Esophagus squamous epithelium (tissue), 5 donors: ENCODE measurements around the gene RESP18. TPM values are rescaled to one million over a fixed set of nuclear protein-coding genes. Genes with fewer than 3 reads are reported as not detected.

Experiments used
- DNase-seq: peaks from one replicate; lab custom pipeline; 2025; lab: John Stamatoyannopoulos, UW
- H3K27ac ChIP-seq, 4 donors: fragments of 200-600 bp; sonication (generic); one replicate each; pipeline ENCODE4 v1.5.1; 2016 to 2019; ENCODE audit warnings: mild to moderate bottlenecking in 1 of 4
- H3K27me3 ChIP-seq, 4 donors: fragments of 200-600 bp; sonication (generic); 1 replicate in 3 of 4; 2 replicates in 1 of 4; pipeline versions ENCODE4 v1.5.1 to v1.6.0; 2017 to 2021; ENCODE audit warnings: antibody characterized with exemption in 1 of 4
- H3K36me3 ChIP-seq, 3 donors: fragments of 200-600 bp; sonication (generic); one replicate each; pipeline ENCODE4 v1.5.1; 2016 to 2019
- H3K4me1 ChIP-seq, 3 donors: fragments of 200-600 bp; sonication (generic); one replicate each; pipeline ENCODE4 v1.5.1; 2017 to 2019
- H3K4me3 ChIP-seq, 4 donors: fragments of 200-600 bp; sonication (generic); 1 replicate in 3 of 4; 2 replicates in 1 of 4; pipeline ENCODE4 v1.5.1; 2016 to 2019; ENCODE audit warnings: mild to moderate bottlenecking in 2 of 4, moderate library complexity in 1 of 4
- H3K9me3 ChIP-seq, 3 donors: fragments of 200-600 bp; sonication (generic); one replicate each; pipeline ENCODE4 v1.5.1; 2016 to 2019
- POLR2A ChIP-seq, 4 donors: fragments of 450-650 bp; IDR thresholded peaks; one replicate each; pipeline ENCODE4 v1.6.1; 2017; ENCODE audit warnings: antibody characterized with exemption in 4 of 4, mild to moderate bottlenecking in 4 of 4, moderate library complexity in 3 of 4
- WGBS, 2 donors: methylation state at CpG; one replicate each; pipeline ENCODE4 v1.1.5; 2018; 5-methylcytosine and 5-hydroxymethylcytosine counted together
- intact Hi-C: fragments of 100-400 bp; cut with DNase I; formaldehyde crosslinking; loops from one replicate; pipeline ENCODE4 v1.15.0; 2022
- total RNA-seq, 4 donors: library from RNA; depleted of rRNA; stranded (reverse); fragments of >200 nt; gene quantifications; one replicate each; pipeline ENCODE4 v1.1.0, GENCODE V29; 2016
- TF ChIP-seq, protein P1 (sequence below), 6 experiments: fragments of 450-650 bp in 4 of 6; fragments of 200-600 bp in 2 of 6; sonication (generic) in 2 of 6; IDR thresholded peaks; one replicate each; pipeline ENCODE4 v1.5.1; 2016 to 2019; ENCODE audit warnings: antibody characterized with exemption in 6 of 6, mild to moderate bottlenecking in 4 of 6, moderate library complexity in 4 of 6
- donor health status: DM: yes; HTN: yes; CAD: no.

Gene RESP18
- total RNA-seq, 4 donors from 2014 or later, result not detected

DNA sequence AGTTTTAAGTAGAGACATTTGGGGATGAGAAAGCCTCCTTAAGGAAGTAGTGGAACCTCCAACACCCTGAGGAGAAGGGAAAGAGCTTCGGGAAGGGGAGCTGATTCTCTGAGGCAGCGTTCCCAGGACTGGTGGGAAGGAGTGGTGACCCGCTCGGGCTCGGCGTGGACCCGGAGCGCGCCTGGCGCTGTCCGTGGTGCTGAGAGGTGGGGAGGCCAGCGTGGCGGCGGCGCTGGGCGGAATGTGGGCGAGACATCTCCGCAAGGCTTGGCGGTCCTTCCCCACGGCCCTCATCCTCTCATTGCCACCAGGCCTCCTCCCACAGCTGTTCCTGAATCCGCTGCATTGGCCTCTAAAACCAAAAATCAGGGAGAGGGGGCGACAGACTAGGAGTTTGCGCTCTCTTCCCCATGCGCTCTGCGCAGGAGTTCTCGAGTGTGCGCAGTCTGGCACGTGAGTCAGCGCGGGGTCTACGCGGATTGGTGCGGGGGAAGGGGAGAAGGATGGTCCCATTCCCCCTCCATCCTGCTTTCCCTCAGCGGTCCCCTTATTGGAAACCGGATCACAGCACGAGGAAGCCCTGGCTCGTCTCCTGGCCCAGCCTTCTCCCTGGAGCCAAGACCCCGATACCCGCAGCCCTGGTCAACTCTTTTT is 857 bp downstream of the RESP18 start:
- H3K4me1 ChIP-seq, result no peaks in the 10 kb centered on the region
- WGBS, 2 donors, result 26 to 30% methylated on average over 21 to 29 of the region's 39 CpGs
- no peak for DNase-seq
- no peak overlapping the region for H3K4me3 ChIP-seq
- TF ChIP-seq POLR2A (IDR thresholded peaks at IDR 0.05), result no peak
- TF ChIP-seq, protein P1, sequence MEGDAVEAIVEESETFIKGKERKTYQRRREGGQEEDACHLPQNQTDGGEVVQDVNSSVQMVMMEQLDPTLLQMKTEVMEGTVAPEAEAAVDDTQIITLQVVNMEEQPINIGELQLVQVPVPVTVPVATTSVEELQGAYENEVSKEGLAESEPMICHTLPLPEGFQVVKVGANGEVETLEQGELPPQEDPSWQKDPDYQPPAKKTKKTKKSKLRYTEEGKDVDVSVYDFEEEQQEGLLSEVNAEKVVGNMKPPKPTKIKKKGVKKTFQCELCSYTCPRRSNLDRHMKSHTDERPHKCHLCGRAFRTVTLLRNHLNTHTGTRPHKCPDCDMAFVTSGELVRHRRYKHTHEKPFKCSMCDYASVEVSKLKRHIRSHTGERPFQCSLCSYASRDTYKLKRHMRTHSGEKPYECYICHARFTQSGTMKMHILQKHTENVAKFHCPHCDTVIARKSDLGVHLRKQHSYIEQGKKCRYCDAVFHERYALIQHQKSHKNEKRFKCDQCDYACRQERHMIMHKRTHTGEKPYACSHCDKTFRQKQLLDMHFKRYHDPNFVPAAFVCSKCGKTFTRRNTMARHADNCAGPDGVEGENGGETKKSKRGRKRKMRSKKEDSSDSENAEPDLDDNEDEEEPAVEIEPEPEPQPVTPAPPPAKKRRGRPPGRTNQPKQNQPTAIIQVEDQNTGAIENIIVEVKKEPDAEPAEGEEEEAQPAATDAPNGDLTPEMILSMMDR (IDR thresholded peaks at IDR 0.05), result no peak
- H3K27me3 ChIP-seq, result peaks cover 0 to 92% (median 9%) of the 10 kb centered on the region in 4 donors
- intact Hi-C loops, result no loop called here
- H3K36me3 ChIP-seq, result no peaks in the 10 kb centered on the region
- H3K9me3 ChIP-seq, result no peaks in the 10 kb centered on the region
- H3K27ac ChIP-seq, result no peak overlapping the region

DNA sequence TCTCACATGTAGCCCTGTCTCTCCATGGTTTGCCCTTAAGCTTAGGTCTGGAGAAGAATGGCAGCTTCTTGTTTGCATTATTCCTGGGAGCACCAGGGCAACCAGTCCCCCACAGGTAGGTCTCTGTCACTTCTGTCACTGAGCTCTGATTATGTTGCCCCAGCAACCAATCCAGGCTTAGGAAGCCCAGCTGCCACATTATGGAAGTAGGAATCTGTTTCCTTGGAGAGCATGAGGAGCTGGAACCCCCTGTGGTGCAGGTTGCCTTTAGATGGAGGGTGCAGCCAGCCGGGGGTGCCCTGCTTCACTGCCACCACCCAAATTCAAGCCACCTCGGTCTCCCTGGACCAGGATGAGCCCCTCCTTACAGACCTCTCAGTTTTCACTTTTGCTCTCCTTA is 4.8 kb downstream of the RESP18 start:
- H3K27me3 ChIP-seq, result peaks cover 0 to 94% (median 9%) of the 10 kb centered on the region in 4 donors
- no peaks in the 10 kb centered on the region for H3K4me1 ChIP-seq
- DNase-seq, result no peak
- no peak overlapping the region for H3K27ac ChIP-seq
- no peak overlapping the region for H3K4me3 ChIP-seq
- 36 to 39% methylated on average over 2 of the region's 2 CpGs for WGBS, 2 donors
- intact Hi-C loops, result no loop called here
- no peaks in the 10 kb centered on the region for H3K36me3 ChIP-seq
- H3K9me3 ChIP-seq, result no peaks in the 10 kb centered on the region
- TF ChIP-seq, protein P1 (IDR thresholded peaks at IDR 0.05), result no peak
- TF ChIP-seq POLR2A (IDR thresholded peaks at IDR 0.05), result no peak

DNA sequence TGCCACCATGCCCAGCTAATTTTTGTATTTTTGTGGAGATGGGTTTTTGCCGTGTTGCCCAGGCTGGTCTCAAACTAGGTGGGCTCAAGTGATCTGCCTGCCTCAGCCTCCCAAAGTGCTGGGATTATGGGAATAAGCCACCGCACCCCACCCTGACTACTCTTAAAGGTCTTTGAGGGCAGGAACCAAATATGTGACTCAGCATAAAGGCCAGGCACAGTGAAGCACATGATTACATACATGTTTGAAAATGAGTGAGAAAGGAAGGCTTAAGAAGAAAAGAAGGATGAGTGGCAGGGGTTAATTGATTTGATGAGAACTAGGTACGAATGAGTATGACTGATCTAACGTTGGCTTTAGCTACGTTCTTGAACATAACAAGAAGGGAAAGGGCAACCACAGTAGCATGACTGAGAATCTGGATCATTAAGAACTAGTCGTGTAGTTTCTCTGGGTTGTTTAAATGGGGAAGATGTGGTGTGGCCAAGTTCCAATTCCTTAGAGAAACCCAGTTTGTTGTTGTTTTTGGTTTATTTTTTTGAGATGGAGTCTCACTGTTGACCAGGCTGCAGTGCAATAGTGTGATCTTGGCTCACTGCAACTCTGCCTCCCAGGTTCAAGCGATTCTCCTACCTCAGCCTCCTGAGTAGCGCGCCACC is 6.8 kb downstream of the RESP18 start:
- no peak for TF ChIP-seq POLR2A (IDR thresholded peaks at IDR 0.05)
- TF ChIP-seq, protein P1 (IDR thresholded peaks at IDR 0.05), result no peak
- intact Hi-C loops, result no loop called here
- Histone ChIP-seq H3K4me1 (no peaks in the 10 kb centered on the region), H3K27ac (no peak overlapping the region), H3K9me3 (no peaks in the 10 kb centered on the region), H3K4me3 (no peak overlapping the region), H3K27me3 (peaks cover 0 to 89% (median 0%) of the 10 kb centered on the region in 4 donors), H3K36me3 (no peaks in the 10 kb centered on the region)
- DNase-seq, result no peak
- WGBS, 2 donors, result 63 to 67% methylated on average over 8 to 9 of the region's 9 CpGs

DNA sequence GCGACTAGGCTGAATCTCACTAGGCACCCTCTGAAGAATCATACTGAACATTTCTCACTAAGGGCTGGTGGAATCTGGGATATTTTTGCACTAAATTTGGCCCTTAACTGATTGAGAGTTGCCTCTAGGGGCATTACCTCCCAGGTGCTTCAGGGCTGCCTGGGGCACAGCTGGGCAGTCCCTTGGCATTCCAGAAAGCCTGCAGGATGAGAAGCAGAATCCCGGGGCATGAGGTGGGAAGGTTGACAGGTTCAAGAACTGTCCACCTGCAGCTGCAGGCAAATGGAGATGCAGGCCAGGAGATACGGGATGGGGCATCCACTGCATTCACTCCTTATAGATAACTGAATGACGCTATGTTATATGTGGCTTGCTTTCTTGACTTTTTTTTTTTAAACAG is 7.4 kb downstream of the RESP18 start:
- Histone ChIP-seq H3K36me3 (no peaks in the 10 kb centered on the region), H3K4me1 (no peaks in the 10 kb centered on the region), H3K27me3 (peaks cover 0 to 87% (median 0%) of the 10 kb centered on the region in 4 donors), H3K9me3 (no peaks in the 10 kb centered on the region), H3K27ac (no peak overlapping the region), H3K4me3 (no peak overlapping the region)
- 79 to 97% methylated on average over 3 to 4 of the region's 4 CpGs for WGBS, 2 donors
- TF ChIP-seq, protein P1 (IDR thresholded peaks at IDR 0.05), result no peak
- no peak for TF ChIP-seq POLR2A (IDR thresholded peaks at IDR 0.05)
- DNase-seq, result no peak
- intact Hi-C loops, result no loop called here

DNA sequence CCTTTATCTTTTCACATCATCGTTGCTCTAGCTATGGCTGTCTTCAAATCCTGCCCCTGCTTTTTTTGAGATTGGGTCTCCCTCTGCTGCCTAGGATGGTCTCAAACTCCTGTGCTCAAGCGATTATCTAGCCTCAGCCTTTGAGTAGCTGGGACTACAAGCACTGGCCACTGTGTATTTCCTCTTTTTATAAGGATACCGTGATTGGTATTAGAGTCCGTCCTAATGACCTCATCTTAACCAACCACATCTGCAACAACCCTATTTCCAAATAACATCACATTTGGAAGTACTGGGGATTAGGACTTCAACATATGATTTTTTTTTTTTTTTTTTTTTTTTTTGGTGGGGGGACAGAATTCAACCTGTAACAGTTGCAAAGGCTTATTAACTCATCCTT is 9.1 kb downstream of the RESP18 start:
- Histone ChIP-seq H3K4me1 (no peaks in the 10 kb centered on the region), H3K4me3 (no peak overlapping the region), H3K36me3 (no peaks in the 10 kb centered on the region), H3K27ac (no peak overlapping the region), H3K27me3 (peaks cover 0 to 82% (median 0%) of the 10 kb centered on the region in 4 donors), H3K9me3 (no peaks in the 10 kb centered on the region)
- 70% methylated on average over 4 of the region's 4 CpGs for WGBS, 2 donors
- no peak for DNase-seq
- no peak for TF ChIP-seq POLR2A (IDR thresholded peaks at IDR 0.05)
- TF ChIP-seq, protein P1 (IDR thresholded peaks at IDR 0.05), result no peak
- intact Hi-C loops, result no loop called here
